HL-60 (cell line): ENCODE measurements around the gene MT1X.

Experiments
- DNase-seq, 2 experiments: peaks; one replicate each; pipeline ENCODE4 v3.0.0-alpha.2; 2010 to 2020; ENCODE audit warnings: low read depth in 1 of 2, low spot score in 1 of 2
- H3K27ac ChIP-seq: fragments of 250-450 bp; sonication (Bioruptor Pico); replicated peaks from 2 replicates; pipeline ENCODE4 v1.5.1; 2020; ENCODE audit warnings: mild to moderate bottlenecking, moderate library complexity
- H3K27me3 ChIP-seq: fragments of 250-450 bp; sonication (Bioruptor Pico); 2 replicates; pipeline ENCODE4 v1.5.1; 2021; ENCODE audit warnings: mild to moderate bottlenecking, moderate library complexity; ENCODE audit not compliant: insufficient read depth, poor library complexity, severe bottlenecking
- H3K4me3 ChIP-seq: replicated peaks from 2 replicates; pipeline ENCODE4 v1.5.1; 2011; ENCODE audit warnings: mild to moderate bottlenecking, control low read depth, low read length; ENCODE audit not compliant: insufficient read depth
- GABPA ChIP-seq: IDR thresholded peaks from 2 replicates; pipeline ENCODE4 v1.6.1; 2012; ENCODE audit warnings: low read depth
- POLR2AphosphoS5 ChIP-seq: IDR thresholded peaks from 2 replicates; pipeline ENCODE4 v1.6.1; 2012; ENCODE audit warnings: low read depth
- REST ChIP-seq: IDR thresholded peaks from 2 replicates; pipeline ENCODE4 v1.6.1; 2012; ENCODE audit warnings: low read depth; ENCODE audit not compliant: insufficient replicate concordance
- SPI1 ChIP-seq: IDR thresholded peaks from 2 replicates; pipeline ENCODE4 v1.6.1; 2012; ENCODE audit warnings: low read depth, mild to moderate bottlenecking, borderline replicate concordance
- TF ChIP-seq, protein P1 (sequence below): IDR thresholded peaks from one replicate; pipeline ENCODE4 v1.5.1; 2011; ENCODE audit warnings: low read length, control low read depth, inconsistent platforms; ENCODE audit not compliant: insufficient read depth

The MT1X gene

DNA sequence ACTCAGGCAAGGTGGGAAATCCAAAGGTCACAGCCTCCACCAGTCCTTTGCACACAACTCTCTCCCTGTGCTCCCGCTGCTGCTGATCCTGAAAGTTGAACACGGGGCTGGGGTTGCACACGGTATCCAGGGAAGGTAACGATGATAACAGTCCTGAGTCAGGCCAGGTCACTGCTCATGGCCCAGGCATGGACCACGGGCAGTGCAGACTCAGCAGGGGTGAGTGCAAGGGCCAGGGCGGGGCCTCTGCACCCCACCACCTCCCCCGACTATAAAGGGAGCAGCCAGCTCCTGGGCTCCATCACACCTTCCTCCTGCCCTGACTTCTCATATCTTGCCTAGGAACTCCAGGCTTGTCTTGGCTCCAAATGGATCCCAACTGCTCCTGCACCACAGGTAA is 30.7 kb upstream of the MT1X start, which contains the start of gene MT1B:
Gene MT1B (plus strand): TSS at position 301 of the 400 bp plus-strand sequence. CDS start 68 bp downstream, at position 369.
- TF ChIP-seq REST (no peak), SPI1 (no peak), POLR2AphosphoS5 (no peak), GABPA (no peak)
- TF ChIP-seq, protein P1, sequence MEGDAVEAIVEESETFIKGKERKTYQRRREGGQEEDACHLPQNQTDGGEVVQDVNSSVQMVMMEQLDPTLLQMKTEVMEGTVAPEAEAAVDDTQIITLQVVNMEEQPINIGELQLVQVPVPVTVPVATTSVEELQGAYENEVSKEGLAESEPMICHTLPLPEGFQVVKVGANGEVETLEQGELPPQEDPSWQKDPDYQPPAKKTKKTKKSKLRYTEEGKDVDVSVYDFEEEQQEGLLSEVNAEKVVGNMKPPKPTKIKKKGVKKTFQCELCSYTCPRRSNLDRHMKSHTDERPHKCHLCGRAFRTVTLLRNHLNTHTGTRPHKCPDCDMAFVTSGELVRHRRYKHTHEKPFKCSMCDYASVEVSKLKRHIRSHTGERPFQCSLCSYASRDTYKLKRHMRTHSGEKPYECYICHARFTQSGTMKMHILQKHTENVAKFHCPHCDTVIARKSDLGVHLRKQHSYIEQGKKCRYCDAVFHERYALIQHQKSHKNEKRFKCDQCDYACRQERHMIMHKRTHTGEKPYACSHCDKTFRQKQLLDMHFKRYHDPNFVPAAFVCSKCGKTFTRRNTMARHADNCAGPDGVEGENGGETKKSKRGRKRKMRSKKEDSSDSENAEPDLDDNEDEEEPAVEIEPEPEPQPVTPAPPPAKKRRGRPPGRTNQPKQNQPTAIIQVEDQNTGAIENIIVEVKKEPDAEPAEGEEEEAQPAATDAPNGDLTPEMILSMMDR: no peak
- Histone ChIP-seq H3K27ac (no peak within 1 kb of the TSS), H3K4me3 (no peak within 1 kb of the TSS), H3K27me3 (peaks cover 46% of the 10 kb centered on the region)
- no peak for DNase-seq

DNA sequence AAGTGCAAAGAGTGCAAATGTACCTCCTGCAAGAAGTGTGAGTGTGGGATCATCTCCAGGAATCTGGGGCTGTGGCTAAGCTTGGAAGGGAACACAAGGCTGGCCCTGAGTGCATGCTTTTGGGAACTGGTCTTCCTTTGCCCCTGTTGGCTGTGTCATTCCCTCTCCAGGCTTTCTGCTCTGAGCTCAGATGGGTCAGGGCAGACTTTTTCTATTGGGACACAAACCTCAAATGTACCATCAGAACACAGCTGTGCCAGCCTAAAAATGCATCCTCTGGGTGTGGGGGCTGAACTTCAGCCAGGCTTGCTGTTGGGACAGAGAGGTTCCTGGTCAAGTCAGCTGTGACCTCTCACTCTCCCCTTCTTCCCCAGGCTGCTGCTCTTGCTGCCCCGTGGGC is 29.7 kb upstream of the MT1X start:
- no peak for DNase-seq
- TF ChIP-seq REST: no peak
- no peak for TF ChIP-seq SPI1
- TF ChIP-seq, protein P1: no peak
- no peak for TF ChIP-seq POLR2AphosphoS5
- no peak for TF ChIP-seq GABPA
- no peak overlapping the region for H3K4me3 ChIP-seq
- H3K27me3 ChIP-seq: peaks cover 38% of the 10 kb centered on the region
- H3K27ac ChIP-seq: no peak overlapping the region

GRCh38 chr16:56653218-56653617 is 29.1 kb upstream of the MT1X start:
- peaks cover 38% of the 10 kb centered on the region for H3K27me3 ChIP-seq
- no peak for DNase-seq
- no peak overlapping the region for H3K4me3 ChIP-seq
- TF ChIP-seq, protein P1: no peak
- TF ChIP-seq GABPA (no peak), SPI1 (no peak), REST (no peak), POLR2AphosphoS5 (no peak)
- no peak overlapping the region for H3K27ac ChIP-seq
